GM18951 (cell line): ENCODE results near the gene PAPPA2.

Experiments
- POLR2A ChIP-seq: IDR thresholded peaks from 4 replicates; pipeline ENCODE4 v1.6.1; 2011; ENCODE audit warnings: mild to moderate bottlenecking; ENCODE audit not compliant: insufficient read length, insufficient read depth; ENCODE audit errors: extremely low read depth
- in situ Hi-C: fragments of 300-500 bp; cut with MboI; formaldehyde crosslinking; loops from one replicate; pipeline ENCODE4 v1.12.0; 2022; ENCODE audit warnings: low sequenced_read_pairs, mixed read lengths, inconsistent platforms; ENCODE audit not compliant: unreplicated experiment

Gene PAPPA2

GRCh38 chr1:176853503-176853902, 390.5 kb downstream of the PAPPA2 start:
- no peak for TF ChIP-seq POLR2A
- in situ Hi-C loops = no loop called here

GRCh38 chr1:176854121-176854520, 391.1 kb downstream of the PAPPA2 start:
- no peak for TF ChIP-seq POLR2A
- in situ Hi-C loops = no loop called here

- TF ChIP-seq POLR2A = no peak
- in situ Hi-C loops = no loop called here
Measured at GRCh38 chr1:176854758-176855745, 392.1 kb downstream of the PAPPA2 start.

GRCh38 chr1:176857632-176858031, 394.7 kb downstream of the PAPPA2 start:
- in situ Hi-C loops = no loop called here
- TF ChIP-seq POLR2A = no peak

GRCh38 chr1:176858433-176858916, 395.5 kb downstream of the PAPPA2 start:
- no peak for TF ChIP-seq POLR2A
- in situ Hi-C loops = no loop called here

GRCh38 chr1:176863613-176864012, 400.6 kb downstream of the PAPPA2 start:
- TF ChIP-seq POLR2A = no peak
- in situ Hi-C loops = no loop called here

- in situ Hi-C loops = no loop called here
- TF ChIP-seq POLR2A = no peak
Measured at GRCh38 chr1:176864211-176864610, 401.2 kb downstream of the PAPPA2 start.

- no peak for TF ChIP-seq POLR2A
- in situ Hi-C loops = no loop called here
Measured at GRCh38 chr1:176866011-176866714, 403.2 kb downstream of the PAPPA2 start.

GRCh38 chr1:176869577-176869976, 406.6 kb downstream of the PAPPA2 start:
- in situ Hi-C loops = no loop called here
- TF ChIP-seq POLR2A = no peak

- TF ChIP-seq POLR2A = no peak
- in situ Hi-C loops = loop anchor here (25.0 kb wide), 2 partner anchors 315 to 1060 kb away; no protein-coding TSS in a partner anchor
Measured at GRCh38 chr1:176876966-176877515, 414.1 kb downstream of the PAPPA2 start.

GRCh38 chr1:176877557-176877956, 414.6 kb downstream of the PAPPA2 start:
- in situ Hi-C loops = loop anchor here (25.0 kb wide), 2 partner anchors 315 to 1060 kb away; no protein-coding TSS in a partner anchor
- TF ChIP-seq POLR2A = no peak

GRCh38 chr1:176878750-176879536, 416.0 kb downstream of the PAPPA2 start:
- in situ Hi-C loops = loop anchor here (25.0 kb wide), 2 partner anchors 317 to 1058 kb away; no protein-coding TSS in a partner anchor

More at GRCh38 chr1:176878750-176879536, 416.0 kb downstream of the PAPPA2 start:
- no peak for TF ChIP-seq POLR2A
